Bone marrow (tissue), 2 donors: ENCODE data around the gene FSD1.
"Not testable (repeated sequence)": the region's sequence is repeated elsewhere in the genome, so short reads cannot be mapped to it uniquely, and the experiment has no call there.

Experiments used
- DNase-seq, 2 donors: peaks; one replicate each; lab custom pipeline; 2025; lab: John Stamatoyannopoulos, UW

The FSD1 gene

GRCh38 chr19:4345342-4346019 is 41.1 kb downstream of the FSD1 start:
- no peak for DNase-seq

DNA sequence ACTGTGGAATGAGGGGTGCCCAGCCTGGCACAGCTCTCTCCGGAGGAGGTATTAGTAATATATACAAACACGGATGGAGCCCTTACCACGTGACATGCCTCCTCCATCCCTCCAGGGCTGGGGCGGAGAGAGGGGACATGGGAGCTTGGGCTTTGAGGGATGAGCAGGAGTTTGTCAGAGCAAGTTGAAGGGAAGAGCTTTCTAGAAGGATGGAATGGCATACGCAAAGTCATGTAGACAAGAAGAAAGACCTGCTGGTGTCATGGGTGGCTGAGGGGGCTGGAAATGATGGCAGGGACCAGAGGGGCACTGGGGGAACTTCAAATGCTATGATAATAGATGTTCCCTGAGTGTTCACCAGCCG is 41.6 kb downstream of the FSD1 start:
- no peak for DNase-seq

DNA sequence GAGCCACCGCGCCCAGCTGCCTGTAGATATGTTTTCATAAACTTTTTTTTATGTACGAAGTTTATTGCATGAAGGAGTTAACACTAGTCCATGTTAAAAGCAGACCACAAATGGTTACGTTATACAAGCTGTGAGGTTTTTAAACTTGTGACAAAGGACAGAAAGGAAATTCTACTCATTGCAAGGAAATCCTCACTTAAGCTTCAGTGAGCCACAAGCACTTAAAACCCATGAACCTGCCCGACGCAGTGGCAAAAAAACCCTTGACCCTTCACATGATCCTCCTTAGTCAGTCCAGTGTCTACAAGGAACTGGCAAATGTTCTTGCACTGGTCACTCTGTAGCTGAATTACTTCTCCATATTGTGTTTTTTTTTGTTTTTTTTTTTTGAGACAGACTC is 43.1 kb downstream of the FSD1 start:
- DNase-seq, result no peak

DNA sequence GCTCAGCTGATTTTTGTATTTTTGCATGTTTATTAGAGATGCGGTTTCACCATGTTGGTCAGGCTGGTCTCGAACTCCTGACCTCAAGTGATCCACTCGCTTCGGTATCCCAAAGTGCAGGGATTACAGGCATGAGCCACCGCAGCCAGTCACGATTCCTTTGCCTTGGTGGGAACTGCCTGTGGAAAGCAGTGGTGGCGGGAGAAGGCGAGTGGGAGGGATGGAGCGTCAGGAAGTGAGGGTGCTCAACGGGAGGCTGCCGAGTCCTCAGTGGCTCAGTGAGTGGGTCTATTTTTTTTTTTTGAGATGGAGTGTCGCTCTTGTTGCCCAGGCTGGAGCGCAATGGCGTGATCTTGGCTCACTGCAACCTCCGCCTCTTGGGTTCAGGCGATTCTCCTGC is 44.8 kb downstream of the FSD1 start:
- DNase-seq, result not testable (repeated sequence)

- no peak for DNase-seq
Measured at GRCh38 chr19:4350111-4350510, 45.7 kb downstream of the FSD1 start.

DNA sequence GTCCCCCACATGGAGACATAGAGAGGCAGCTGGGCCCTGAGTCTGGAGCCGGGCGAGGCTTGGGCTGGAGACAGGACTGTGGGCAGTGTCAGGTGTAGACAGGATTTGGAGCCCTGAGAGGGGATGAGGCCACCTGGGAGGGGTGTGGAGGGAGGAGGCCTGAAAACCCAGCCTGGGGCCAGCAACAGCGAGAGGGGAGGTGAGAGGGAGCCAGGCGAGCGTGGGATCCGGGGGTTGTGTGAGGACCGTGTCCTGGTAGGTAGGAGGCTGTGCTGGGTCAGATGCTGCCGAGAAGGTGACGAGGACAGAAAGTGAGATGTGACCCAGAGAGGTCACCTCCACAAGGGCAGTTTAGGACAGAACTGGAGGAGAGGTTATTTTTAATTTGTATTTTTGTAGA is 46.3 kb downstream of the FSD1 start:
- no peak for DNase-seq

DNA sequence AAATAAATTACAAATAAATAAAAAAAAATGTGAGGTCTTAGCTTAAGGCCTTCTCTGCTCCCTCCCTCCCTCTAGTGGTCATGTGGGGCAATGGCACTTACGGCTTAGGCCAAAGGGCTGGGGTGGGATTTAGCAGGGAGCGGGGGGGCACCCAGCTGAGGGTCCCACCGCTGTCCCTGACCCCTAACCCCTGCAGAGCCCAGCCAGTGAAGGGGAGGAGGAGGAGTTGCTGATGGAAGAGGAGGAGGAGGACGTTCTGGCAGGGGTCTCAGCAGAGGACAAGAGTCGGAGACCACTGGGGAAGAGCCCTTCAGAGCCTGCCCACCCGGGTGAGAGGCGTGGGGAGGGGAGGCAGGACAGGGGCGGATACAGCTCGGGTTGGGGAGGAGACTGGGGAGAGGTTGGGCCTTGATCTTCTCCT is 48.3 kb downstream of the FSD1 start:
- peak in 1 of 2 donors; percentile 37 for DNase-seq

GRCh38 chr19:4354282-4354681 is 49.9 kb downstream of the FSD1 start:
- no peak for DNase-seq

GRCh38 chr19:4354897-4355296 is 50.5 kb downstream of the FSD1 start:
- no peak for DNase-seq

- no peak for DNase-seq
Measured at GRCh38 chr19:4357095-4357797, 52.8 kb downstream of the FSD1 start.

DNA sequence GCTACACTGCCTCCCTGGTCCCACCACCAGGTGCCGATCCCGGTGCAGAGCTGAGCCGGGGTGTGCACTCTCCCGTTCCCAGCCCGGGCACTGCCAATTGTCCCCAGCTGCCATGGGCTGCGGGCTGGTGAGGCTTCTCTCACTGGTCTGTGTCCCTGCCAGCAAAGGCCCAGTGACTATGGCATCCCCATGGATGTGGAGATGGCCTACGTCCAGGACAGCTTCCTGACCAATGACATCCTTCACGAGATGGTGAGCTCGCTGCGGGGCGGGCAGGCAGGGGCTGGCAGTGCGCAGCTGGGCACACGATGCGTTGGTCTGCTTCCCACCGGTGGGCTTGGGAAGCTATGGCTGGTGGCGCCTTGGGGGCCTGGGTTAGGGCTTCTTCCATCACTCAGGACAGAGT is 53.5 kb downstream of the FSD1 start:
- no peak for DNase-seq

DNA sequence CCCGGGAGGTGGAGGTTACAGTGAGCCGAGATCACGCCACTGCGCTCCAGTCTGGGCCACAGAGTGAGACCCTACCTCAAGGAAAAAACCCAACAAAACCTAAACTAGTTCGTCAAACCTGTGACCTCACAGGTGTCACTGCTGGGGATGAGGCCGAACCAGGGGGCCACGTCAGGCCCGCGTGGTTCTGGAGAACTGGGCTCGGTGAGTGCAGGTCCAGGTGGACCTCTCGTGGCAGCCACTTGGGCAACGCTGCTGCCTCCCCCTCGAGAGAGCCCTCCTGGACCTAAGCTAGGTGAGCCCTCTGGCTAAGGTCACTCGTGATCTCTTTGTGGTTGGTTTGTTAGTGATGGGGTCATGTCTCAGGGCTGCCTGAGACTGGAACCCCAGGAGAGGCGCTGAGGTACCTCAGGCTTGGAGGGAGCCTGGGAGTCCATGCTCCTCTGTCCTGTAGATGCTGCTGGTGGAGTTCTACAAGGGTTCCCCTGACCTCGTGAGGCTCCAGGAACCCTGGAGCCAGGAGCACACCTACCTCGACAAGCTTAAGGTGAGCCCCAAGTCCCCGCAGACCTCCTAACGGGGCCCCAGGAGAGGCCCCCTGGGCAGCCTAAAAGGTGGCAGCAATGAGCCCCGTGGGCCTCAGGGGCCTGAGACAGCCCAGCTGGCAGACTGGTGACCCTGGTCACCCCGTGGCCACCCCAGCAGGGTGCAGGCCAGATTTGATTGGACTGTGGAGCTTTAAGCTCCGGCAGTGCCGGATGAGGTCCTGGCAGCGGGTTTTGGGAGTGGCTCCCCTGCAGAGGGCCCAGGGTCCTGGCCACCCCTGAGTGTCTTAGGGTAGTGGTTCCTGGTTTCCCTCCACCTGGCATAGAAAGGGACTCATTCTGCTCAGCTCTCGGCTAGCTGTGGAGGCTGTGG is 54.6 kb downstream of the FSD1 start:
- no peak for DNase-seq

GRCh38 chr19:4359627-4360000 is 55.2 kb downstream of the FSD1 start:
- no peak for DNase-seq

DNA sequence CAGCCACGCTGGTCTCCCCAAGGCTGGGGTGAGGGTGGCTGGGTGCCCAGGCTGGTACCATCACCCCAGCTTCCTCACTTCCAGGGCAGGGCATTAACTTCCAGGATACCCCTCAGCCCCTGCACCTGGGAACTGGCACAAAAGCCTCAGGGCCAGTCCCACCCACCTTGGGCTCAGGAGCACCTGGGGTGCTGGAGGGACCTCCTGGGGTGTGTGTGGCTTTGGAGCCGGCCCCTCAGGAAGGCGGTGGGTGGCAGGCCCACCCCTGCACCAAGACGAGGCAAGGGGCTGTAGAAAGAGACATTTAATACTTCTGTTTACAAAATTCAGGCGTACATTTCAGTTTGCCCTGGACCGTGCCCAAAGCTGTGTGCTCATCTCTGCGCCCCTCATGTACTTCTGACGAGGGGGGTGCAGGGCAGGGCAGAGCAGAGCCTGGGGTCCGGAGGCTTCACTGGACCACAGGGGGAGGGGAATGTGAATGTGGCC is 55.7 kb downstream of the FSD1 start:
- DNase-seq, result no peak

DNA sequence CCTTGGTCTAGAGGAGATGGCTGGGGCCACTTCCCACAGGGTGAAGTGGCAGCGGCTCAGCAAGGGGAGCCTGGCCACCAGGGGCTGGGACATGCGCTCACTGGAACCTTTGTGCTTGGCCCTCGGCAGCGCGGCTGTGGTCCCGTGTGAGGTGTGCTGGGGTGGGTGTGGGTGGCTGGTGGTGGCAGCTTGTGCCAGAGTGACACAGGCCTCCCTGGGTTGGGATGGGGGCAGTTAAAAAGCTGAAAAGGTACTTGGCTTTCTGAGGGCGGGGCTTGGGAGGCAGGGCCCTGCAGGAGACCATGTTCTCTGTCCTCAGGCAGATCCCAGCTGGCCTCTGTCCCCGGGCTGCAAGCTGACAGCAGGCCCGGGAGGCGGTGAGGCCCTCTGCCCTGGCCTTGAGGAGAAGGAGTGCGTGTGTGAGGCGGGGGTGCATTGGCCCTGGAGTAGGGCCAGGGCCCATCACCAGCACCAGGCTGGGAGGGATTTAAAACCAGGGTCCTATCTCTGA is 56.3 kb downstream of the FSD1 start:
- DNase-seq, result no peak

GRCh38 chr19:4361152-4362046 is 57.0 kb downstream of the FSD1 start:
- no peak for DNase-seq

DNA sequence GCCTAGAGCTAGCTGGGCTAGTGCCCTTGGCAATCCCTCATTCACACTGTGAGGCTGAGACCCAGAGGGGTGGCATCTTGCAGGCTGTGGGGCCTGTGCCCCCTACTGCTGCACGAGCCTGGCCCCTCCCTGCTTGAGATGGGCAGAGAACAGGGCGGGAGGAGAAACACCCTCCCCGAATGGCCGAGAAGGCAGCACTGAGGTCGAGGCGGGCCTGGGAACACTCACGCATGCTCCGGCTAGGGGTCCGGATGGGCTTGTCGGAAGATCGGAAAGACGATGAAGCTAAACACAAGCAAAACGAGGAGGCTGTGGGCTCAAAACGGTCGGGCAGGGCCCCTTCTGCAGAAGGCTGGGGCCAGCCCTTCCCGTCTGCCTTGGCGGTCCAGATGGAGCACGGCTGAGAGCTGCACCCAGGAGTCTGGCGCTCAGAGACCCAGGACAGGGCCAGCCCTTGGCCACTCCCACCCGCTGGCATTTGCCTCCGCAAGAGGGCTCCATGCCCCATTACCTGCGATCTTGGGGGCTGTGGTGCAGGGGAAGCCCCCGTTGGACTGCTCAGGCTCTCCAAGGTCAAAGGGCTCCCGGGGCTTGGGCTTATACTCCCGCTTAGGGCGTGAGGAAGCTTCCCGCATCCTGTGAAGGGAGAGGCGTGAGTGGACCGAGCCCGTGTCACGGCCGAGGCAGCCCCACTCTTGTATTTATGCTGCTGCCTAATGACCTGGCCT is 57.9 kb downstream of the FSD1 start:
- DNase-seq, result no peak

- no peak for DNase-seq
Measured at GRCh38 chr19:4362831-4363545, 58.6 kb downstream of the FSD1 start.

DNA sequence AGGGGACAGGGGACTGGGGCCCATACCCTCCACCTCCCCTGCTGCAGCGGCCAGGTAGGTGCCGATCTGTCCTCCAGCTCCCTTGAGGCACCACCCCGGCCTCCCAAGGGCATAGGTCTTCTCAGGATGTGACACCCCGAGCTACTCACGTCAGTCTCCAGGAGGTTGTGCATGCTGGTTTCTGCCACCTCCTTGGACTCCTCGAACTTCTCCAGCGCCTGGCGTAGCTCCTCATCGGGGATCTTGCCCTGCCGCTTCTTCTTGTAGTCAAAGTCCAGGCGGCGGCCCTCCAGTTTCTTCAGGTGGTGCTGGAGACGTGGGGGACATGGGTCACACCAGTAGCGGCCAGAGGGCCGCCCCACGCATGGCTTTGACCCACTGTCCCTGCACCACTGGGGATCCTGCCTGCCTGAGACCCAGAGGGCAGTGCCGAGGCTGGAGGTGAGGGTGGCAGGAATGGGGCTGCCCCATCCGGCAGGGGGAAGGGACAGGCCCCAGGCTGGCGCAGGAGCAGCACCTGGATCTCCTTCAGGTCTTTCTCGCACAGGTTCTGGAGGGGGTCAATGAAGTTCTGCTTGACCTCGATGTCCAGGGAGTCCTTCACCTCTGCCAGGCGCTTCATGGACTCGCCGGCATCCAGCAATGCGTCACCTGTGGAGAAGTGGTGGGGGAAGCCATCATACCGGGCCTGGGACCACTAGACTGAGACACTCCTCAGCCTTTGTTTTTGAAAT is 59.3 kb downstream of the FSD1 start:
- no peak for DNase-seq
